Peyer's patch (tissue), 4 donors: ENCODE results near the gene CCDC188.

ENCODE experiments used
- CTCF ChIP-seq, 6 experiments: fragments of 450-650 bp in 4 of 6; fragments of 200-600 bp in 2 of 6; sonication (generic) in 1 of 6; IDR thresholded peaks; one replicate each; pipeline ENCODE4 v1.5.1; 2017 to 2019; ENCODE audit warnings: antibody characterized with exemption in 6 of 6, mild to moderate bottlenecking in 3 of 6, moderate library complexity in 1 of 6
- POLR2A ChIP-seq, 2 donors: fragments of 450-650 bp; IDR thresholded peaks; one replicate each; pipeline ENCODE4 v1.5.1; 2017; ENCODE audit warnings: antibody characterized with exemption in 2 of 2, mild to moderate bottlenecking in 2 of 2, moderate library complexity in 2 of 2

- TF ChIP-seq CTCF (IDR thresholded peaks at IDR 0.05) (no peak), POLR2A (IDR thresholded peaks at IDR 0.05) (no peak)
These were observed 15.1 kb upstream of the CCDC188 start for GRCh38 chr22:20165913-20166312.
